ENCODE measurements around the gene SNU13. TPM values are rescaled to one million over a fixed set of nuclear protein-coding genes. Genes with fewer than 3 reads are reported as not detected.

The SNU13 gene
- total and polyA plus RNA-seq, 8 donors, result 102 to 136 (median 114) TPM

GRCh38 chr22:41661088-41661487 lies 27.6 kb downstream of the SNU13 start:
- Histone ChIP-seq H3K27me3 (no peaks in the 10 kb centered on the region), H3K36me3 (peaks cover 0 to 95% of the 10 kb centered on the region in 2 donors), H3K4me1 (no peaks in the 10 kb centered on the region), H3K9me3 (no peaks in the 10 kb centered on the region), H3K27ac (no peak overlapping the region), H3K4me3 (no peak overlapping the region)
- no peak for ATAC-seq
- TF ChIP-seq CTCF (IDR thresholded peaks at IDR 0.05), result no peak
- intact Hi-C loops (cut with DNase I), result no loop called here
- no peak for DNase-seq

GRCh38 chr22:41660416-41660815 lies 28.3 kb downstream of the SNU13 start:
- DNase-seq (no peak), ATAC-seq (no peak)
- TF ChIP-seq CTCF (IDR thresholded peaks at IDR 0.05), result no peak
- no peaks in the 10 kb centered on the region for H3K4me1 ChIP-seq
- intact Hi-C loops (cut with DNase I), result no loop called here
- no peaks in the 10 kb centered on the region for H3K27me3 ChIP-seq
- H3K4me3 ChIP-seq, result no peak overlapping the region
- H3K9me3 ChIP-seq, result no peaks in the 10 kb centered on the region
- H3K27ac ChIP-seq, result no peak overlapping the region
- peaks cover 0 to 100% of the 10 kb centered on the region in 2 donors for H3K36me3 ChIP-seq

- H3K27me3 ChIP-seq, result no peaks in the 10 kb centered on the region
- H3K27ac ChIP-seq, result no peak overlapping the region
- DNase-seq, result no peak
- H3K4me1 ChIP-seq, result no peaks in the 10 kb centered on the region
- no peak overlapping the region for H3K4me3 ChIP-seq
- no peak for ATAC-seq
- intact Hi-C loops (cut with DNase I), result no loop called here
- no peaks in the 10 kb centered on the region for H3K9me3 ChIP-seq
- H3K36me3 ChIP-seq, result peaks cover 0 to 100% of the 10 kb centered on the region in 2 donors
- no peak for TF ChIP-seq CTCF (IDR thresholded peaks at IDR 0.05)
Observed at GRCh38 chr22:41659941-41660340, 28.7 kb downstream of the SNU13 start.

GRCh38 chr22:41658869-41659268 lies 29.8 kb downstream of the SNU13 start:
- Histone ChIP-seq H3K27ac (no peak overlapping the region), H3K4me1 (no peaks in the 10 kb centered on the region), H3K9me3 (no peaks in the 10 kb centered on the region), H3K36me3 (peaks cover 0 to 100% of the 10 kb centered on the region in 2 donors), H3K4me3 (no peak overlapping the region), H3K27me3 (no peaks in the 10 kb centered on the region)
- DNase-seq, result no peak
- ATAC-seq, result no peak
- no peak for TF ChIP-seq CTCF (IDR thresholded peaks at IDR 0.05)
- intact Hi-C loops (cut with DNase I), result no loop called here

GRCh38 chr22:41657709-41658108 lies 31.0 kb downstream of the SNU13 start:
- Histone ChIP-seq H3K4me3 (no peak overlapping the region), H3K9me3 (no peaks in the 10 kb centered on the region), H3K4me1 (no peaks in the 10 kb centered on the region), H3K27ac (no peak overlapping the region), H3K36me3 (peaks cover 0 to 100% of the 10 kb centered on the region in 2 donors), H3K27me3 (no peaks in the 10 kb centered on the region)
- DNase-seq (no peak), ATAC-seq (no peak)
- intact Hi-C loops (cut with DNase I), result no loop called here
- TF ChIP-seq CTCF (IDR thresholded peaks at IDR 0.05), result no peak
